ENCODE data around the gene EIF4E2. TPM values are rescaled to one million over a fixed set of nuclear protein-coding genes. Genes with fewer than 3 reads are reported as not detected.
"Not testable (repeated sequence)": the region's sequence is repeated elsewhere in the genome, so short reads cannot be mapped to it uniquely, and the experiment has no call there.

Gene EIF4E2
- polyA plus RNA-seq, 4 donors: 67.9 to 103 (median 88.4) TPM

DNA sequence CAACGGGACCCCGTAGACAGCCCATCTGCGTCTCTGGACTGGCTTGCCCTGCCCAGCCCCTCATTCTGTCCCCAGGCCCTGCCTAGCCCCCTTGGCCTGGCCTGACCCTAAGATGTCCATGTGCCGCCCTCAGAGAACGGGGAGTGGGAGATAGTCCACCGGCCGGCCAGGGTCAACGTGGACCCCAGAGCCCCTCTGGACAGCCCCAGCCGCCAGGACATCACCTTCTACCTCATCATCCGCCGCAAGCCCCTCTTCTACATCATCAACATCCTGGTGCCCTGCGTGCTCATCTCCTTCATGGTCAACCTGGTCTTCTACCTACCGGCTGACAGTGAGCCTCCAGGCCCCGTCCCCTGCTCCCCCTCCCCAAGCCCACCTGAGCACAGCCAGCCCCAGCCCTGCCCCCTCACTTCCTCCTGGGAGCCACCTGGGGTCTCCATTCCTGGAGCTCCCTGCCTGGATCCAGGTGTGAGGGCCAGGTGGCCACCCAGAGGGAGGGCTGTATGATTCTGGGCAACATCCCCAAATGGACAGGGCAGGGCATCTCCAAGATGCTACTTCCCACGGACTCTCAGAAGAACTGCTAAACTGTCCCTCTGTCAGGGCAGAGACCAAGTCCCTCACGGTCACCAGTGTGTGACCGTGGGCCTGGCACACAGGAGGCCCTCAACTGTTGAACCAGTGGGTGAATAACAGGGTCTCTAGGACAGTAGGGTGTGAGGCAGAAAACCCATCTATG, 20.5 kb upstream of the EIF4E2 start:
- peaks cover 0 to 9% (median 0%) of the 10 kb centered on the region in 3 donors for H3K27me3 ChIP-seq (ENCODE audit: control insufficient read depth in 3 of 3, insufficient read depth in 3 of 3, low read length in 3 of 3)
- WGBS, 3 donors: 84 to 87% (median 86%) methylated on average over 16 to 17 of the region's 17 CpGs
- no peaks in the 10 kb centered on the region for H3K9me3 ChIP-seq (ENCODE audit: control insufficient read depth in 2 of 2, insufficient read depth in 1 of 2, low read depth in 1 of 2, low read length in 1 of 2)
- FAIRE-seq: no peak
- H3K4me3 ChIP-seq (ENCODE audit: low read depth in 1 of 3, low read length in 3 of 3): no peak overlapping the region
- no peak overlapping the region for H3K27ac ChIP-seq (ENCODE audit: low read depth in 1 of 3, low read length in 2 of 3)
- no peaks in the 10 kb centered on the region for H3K36me3 ChIP-seq (ENCODE audit: control insufficient read depth in 3 of 3, insufficient read depth in 2 of 3, low read depth in 1 of 3, low read length in 3 of 3)
- H3K4me1 ChIP-seq (ENCODE audit: control insufficient read depth in 3 of 3, insufficient read depth in 2 of 3, low read depth in 1 of 3, low read length in 2 of 3): no peaks in the 10 kb centered on the region
- no peak for DNase-seq

DNA sequence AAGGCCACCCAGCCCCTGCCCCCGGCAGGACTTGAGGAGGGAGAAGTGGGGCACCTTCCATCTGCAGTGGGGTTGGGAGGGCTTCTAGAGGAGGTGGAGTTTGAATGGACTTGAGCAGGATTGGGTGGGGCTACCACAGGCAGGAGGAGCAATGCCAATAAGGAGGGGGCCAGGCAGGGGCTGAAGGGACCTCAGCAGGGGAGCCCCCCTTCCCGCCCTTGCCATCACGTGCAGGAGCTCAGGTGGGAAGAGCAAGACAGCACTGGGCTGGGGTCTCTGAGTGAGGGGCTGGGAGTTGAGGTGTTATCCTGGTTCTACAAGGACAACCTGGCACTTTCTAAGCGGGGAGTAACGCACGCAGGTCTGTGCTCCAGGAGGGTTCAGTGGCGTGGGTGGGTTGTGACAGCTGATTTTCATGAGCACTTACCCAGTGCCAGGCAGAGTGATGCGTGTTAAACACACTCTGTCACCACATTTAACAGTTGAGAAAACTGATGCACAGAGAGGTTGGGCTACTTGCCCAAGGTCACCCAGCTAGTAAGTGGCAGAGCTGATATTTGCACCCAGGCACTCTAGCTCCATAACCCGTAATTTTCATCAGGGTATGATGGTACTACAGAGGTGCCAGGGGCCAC, 19.7 kb upstream of the EIF4E2 start:
- H3K36me3 ChIP-seq (ENCODE audit: control insufficient read depth in 3 of 3, insufficient read depth in 2 of 3, low read depth in 1 of 3, low read length in 3 of 3): no peaks in the 10 kb centered on the region
- DNase-seq (no peak), FAIRE-seq (no peak)
- no peak overlapping the region for H3K27ac ChIP-seq (ENCODE audit: low read depth in 1 of 3, low read length in 2 of 3)
- WGBS, 3 donors: 61 to 74% (median 62%) methylated on average over 9 of the region's 9 CpGs
- no peak overlapping the region for H3K4me3 ChIP-seq (ENCODE audit: low read depth in 1 of 3, low read length in 3 of 3)
- H3K4me1 ChIP-seq (ENCODE audit: control insufficient read depth in 3 of 3, insufficient read depth in 2 of 3, low read depth in 1 of 3, low read length in 2 of 3): no peaks in the 10 kb centered on the region
- H3K27me3 ChIP-seq (ENCODE audit: control insufficient read depth in 3 of 3, insufficient read depth in 3 of 3, low read length in 3 of 3): peaks cover 0 to 12% (median 0%) of the 10 kb centered on the region in 3 donors
- H3K9me3 ChIP-seq (ENCODE audit: control insufficient read depth in 2 of 2, insufficient read depth in 1 of 2, low read depth in 1 of 2, low read length in 1 of 2): no peaks in the 10 kb centered on the region

DNA sequence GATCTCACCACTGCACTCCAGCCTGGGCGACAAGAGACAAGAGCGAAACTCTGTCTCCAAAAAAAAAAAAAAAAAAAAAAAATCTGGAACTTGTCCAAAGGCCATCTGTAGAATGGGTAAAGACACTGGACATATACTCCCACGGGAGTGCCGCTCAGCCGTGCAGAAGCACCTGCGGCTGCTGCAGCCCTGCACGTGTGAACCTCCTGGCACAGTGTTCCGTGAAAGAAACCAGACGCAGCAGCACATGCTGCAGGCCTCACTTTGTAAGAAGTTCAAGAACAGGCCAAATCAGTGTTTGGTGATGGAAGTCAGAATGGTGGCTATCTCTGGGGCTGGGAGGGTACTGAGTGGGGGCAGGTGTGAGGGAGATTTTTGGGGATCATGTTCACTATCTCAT, 18.1 kb upstream of the EIF4E2 start:
- FAIRE-seq (no peak), DNase-seq (no peak)
- 60 to 71% (median 65%) methylated on average over 9 of the region's 9 CpGs for WGBS, 3 donors
- Histone ChIP-seq H3K27ac (ENCODE audit: low read depth in 1 of 3, low read length in 2 of 3) (no peak overlapping the region), H3K9me3 (ENCODE audit: control insufficient read depth in 2 of 2, insufficient read depth in 1 of 2, low read depth in 1 of 2, low read length in 1 of 2) (peaks cover 0 to 6% of the 10 kb centered on the region in 2 donors), H3K36me3 (ENCODE audit: control insufficient read depth in 3 of 3, insufficient read depth in 2 of 3, low read depth in 1 of 3, low read length in 3 of 3) (no peaks in the 10 kb centered on the region), H3K27me3 (ENCODE audit: control insufficient read depth in 3 of 3, insufficient read depth in 3 of 3, low read length in 3 of 3) (peaks cover 0 to 15% (median 3%) of the 10 kb centered on the region in 3 donors), H3K4me1 (ENCODE audit: control insufficient read depth in 3 of 3, insufficient read depth in 2 of 3, low read depth in 1 of 3, low read length in 2 of 3) (no peaks in the 10 kb centered on the region), H3K4me3 (ENCODE audit: low read depth in 1 of 3, low read length in 3 of 3) (no peak overlapping the region)

DNA sequence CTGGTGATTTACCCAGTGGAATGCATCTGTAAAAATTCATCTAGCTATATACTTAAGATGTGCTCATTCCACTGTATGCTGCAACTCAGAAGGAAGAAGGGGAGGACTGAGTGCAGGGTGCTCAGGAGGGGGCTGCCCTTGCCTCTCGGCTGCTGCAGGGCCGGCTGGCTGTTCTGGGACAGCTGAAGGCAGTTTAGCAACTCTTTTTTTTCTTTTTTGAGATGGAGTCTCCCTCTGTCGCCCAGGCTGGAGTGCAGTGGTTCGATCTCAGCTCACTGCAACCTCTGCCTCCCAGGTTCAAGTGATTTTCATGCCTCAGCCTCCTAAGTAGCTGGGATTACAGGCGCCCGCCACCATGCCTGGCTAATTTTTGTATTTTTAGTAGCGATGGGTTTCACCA, 17.7 kb upstream of the EIF4E2 start:
- not testable (repeated sequence) for FAIRE-seq

DNA sequence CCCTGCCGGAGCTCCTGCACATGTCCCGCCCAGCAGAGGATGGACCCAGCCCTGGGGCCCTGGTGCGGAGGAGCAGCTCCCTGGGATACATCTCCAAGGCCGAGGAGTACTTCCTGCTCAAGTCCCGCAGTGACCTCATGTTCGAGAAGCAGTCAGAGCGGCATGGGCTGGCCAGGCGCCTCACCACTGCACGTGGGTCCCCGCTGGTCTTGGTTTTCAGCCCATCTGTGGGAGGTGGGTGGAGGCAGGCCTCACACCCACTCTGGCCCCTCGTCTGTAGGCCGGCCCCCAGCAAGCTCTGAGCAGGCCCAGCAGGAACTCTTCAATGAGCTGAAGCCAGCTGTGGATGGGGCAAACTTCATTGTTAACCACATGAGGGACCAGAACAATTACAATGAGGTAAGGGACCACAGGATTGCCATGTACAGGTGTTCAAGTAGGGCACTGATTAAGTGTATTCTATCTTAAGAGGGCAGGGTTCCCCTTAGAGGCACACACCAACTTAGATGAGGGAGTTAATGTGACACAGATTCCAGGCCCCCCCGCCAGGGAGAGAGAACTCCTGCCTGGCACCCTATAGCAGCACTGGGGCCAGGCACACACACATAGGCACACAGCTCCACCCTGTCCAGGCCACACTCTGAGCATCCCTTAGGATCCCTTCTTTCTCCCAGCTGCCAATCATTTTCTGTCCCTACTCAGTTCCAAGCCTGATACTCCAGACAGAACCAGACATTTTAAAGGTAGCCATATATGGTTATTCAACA, 16.4 kb upstream of the EIF4E2 start:
- 71 to 81% (median 81%) methylated on average over 12 to 13 of the region's 13 CpGs for WGBS, 3 donors
- H3K27ac ChIP-seq (ENCODE audit: low read depth in 1 of 3, low read length in 2 of 3): no peak overlapping the region

More for the DNA sequence above, 17.7 kb upstream of the EIF4E2 start:
- H3K27ac ChIP-seq (ENCODE audit: low read depth in 1 of 3, low read length in 2 of 3); H3K36me3 ChIP-seq (ENCODE audit: control insufficient read depth in 3 of 3, insufficient read depth in 2 of 3, low read depth in 1 of 3, low read length in 3 of 3); DNase-seq; H3K9me3 ChIP-seq (ENCODE audit: control insufficient read depth in 2 of 2, insufficient read depth in 1 of 2, low read depth in 1 of 2, low read length in 1 of 2); H3K4me3 ChIP-seq (ENCODE audit: low read depth in 1 of 3, low read length in 3 of 3); H3K4me1 ChIP-seq (ENCODE audit: control insufficient read depth in 3 of 3, insufficient read depth in 2 of 3, low read depth in 1 of 3, low read length in 2 of 3): not testable (repeated sequence)
- 88 to 90% (median 89%) methylated on average over 7 of the region's 7 CpGs for WGBS, 3 donors
- peaks cover 0 to 19% (median 3%) of the 10 kb centered on the region in 3 donors for H3K27me3 ChIP-seq (ENCODE audit: control insufficient read depth in 3 of 3, insufficient read depth in 3 of 3, low read length in 3 of 3)

DNA sequence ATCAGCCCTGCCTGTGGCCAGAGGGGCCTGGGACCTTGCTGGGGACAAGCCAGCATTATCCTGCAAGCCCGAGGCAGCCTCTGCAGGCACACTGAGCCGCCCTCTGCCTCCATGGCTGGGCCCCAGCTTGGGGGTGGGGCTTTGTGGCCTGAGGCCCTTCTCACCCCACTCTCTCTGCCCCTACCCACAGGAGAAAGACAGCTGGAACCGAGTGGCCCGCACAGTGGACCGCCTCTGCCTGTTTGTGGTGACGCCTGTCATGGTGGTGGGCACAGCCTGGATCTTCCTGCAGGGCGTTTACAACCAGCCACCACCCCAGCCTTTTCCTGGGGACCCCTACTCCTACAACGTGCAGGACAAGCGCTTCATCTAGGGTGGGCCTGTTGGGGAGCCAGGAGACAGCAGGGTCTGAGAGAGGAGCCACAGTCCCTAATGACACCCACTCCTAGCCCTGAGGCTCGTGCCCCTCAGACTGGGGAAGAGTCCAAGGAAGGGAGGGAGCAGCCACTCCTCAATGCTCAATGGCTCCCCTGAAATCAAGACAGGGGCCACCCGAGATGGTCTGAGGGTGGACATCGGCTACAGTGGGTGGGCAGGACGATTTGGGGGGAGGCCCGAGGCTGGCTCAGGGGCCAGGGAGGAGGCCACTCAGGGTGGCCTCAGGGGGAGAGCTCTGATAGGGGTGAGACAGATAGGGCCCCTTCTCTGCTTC, 15.4 kb upstream of the EIF4E2 start:
- H3K4me1 ChIP-seq (ENCODE audit: control insufficient read depth in 3 of 3, insufficient read depth in 2 of 3, low read depth in 1 of 3, low read length in 2 of 3): no peaks in the 10 kb centered on the region
- H3K4me3 ChIP-seq (ENCODE audit: low read depth in 1 of 3, low read length in 3 of 3): no peak overlapping the region
- WGBS, 3 donors: 74 to 80% (median 75%) methylated on average over 12 to 14 of the region's 14 CpGs
- H3K36me3 ChIP-seq (ENCODE audit: control insufficient read depth in 3 of 3, insufficient read depth in 2 of 3, low read depth in 1 of 3, low read length in 3 of 3): no peaks in the 10 kb centered on the region
- DNase-seq: no peak
- H3K9me3 ChIP-seq (ENCODE audit: control insufficient read depth in 2 of 2, insufficient read depth in 1 of 2, low read depth in 1 of 2, low read length in 1 of 2): peaks cover 0 to 6% of the 10 kb centered on the region in 2 donors
- FAIRE-seq: no peak
- peaks cover 0 to 35% (median 3%) of the 10 kb centered on the region in 3 donors for H3K27me3 ChIP-seq (ENCODE audit: control insufficient read depth in 3 of 3, insufficient read depth in 3 of 3, low read length in 3 of 3)
- no peak overlapping the region for H3K27ac ChIP-seq (ENCODE audit: low read depth in 1 of 3, low read length in 2 of 3)

More for the DNA sequence above, 16.4 kb upstream of the EIF4E2 start:
- Histone ChIP-seq H3K4me1 (ENCODE audit: control insufficient read depth in 3 of 3, insufficient read depth in 2 of 3, low read depth in 1 of 3, low read length in 2 of 3) (no peaks in the 10 kb centered on the region), H3K9me3 (ENCODE audit: control insufficient read depth in 2 of 2, insufficient read depth in 1 of 2, low read depth in 1 of 2, low read length in 1 of 2) (peaks cover 0 to 6% of the 10 kb centered on the region in 2 donors), H3K4me3 (ENCODE audit: low read depth in 1 of 3, low read length in 3 of 3) (no peak overlapping the region), H3K36me3 (ENCODE audit: control insufficient read depth in 3 of 3, insufficient read depth in 2 of 3, low read depth in 1 of 3, low read length in 3 of 3) (no peaks in the 10 kb centered on the region), H3K27me3 (ENCODE audit: control insufficient read depth in 3 of 3, insufficient read depth in 3 of 3, low read length in 3 of 3) (peaks cover 0 to 28% (median 3%) of the 10 kb centered on the region in 3 donors)
- no peak for DNase-seq
- FAIRE-seq: no peak

DNA sequence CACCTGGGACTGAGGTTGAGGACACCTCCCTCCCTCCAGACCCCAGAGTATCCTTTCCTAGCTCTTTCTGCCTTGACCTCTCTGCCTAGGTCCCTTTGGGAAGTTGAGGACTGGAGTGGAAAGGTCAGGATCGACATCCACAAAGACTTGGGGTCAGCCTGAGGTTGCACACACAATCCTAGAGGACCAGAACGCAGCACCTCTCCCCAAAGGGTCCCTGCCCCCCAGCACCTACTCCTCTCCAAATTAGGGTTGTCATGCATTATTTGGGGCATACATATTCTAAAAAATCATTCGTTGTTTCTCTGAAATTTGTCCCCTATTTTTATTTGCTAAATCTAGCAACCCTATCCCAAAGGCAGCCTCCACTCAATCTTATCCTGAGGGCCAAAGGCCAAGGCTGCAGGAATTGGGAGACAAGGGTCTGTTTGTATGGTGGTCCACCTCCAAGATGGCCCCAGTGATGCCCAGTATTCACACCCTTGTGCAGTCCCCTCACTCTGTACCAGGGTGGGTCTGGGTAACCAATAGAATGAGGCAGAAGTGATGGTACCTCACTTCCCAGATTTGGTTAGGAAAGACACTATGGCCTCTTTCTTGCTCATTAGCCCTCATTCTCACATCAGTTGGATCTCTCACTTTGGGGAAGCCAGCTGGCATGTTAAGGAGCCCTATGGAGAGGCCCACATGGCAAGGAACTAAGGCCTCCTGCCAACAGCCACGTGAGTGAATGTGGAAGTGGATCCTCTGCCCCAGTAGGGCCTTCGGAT, 14.5 kb upstream of the EIF4E2 start:
- DNase-seq (no peak), FAIRE-seq (no peak)
- Histone ChIP-seq H3K36me3 (ENCODE audit: control insufficient read depth in 3 of 3, insufficient read depth in 2 of 3, low read depth in 1 of 3, low read length in 3 of 3) (no peaks in the 10 kb centered on the region), H3K9me3 (ENCODE audit: control insufficient read depth in 2 of 2, insufficient read depth in 1 of 2, low read depth in 1 of 2, low read length in 1 of 2) (peaks cover 0 to 6% of the 10 kb centered on the region in 2 donors), H3K4me3 (ENCODE audit: low read depth in 1 of 3, low read length in 3 of 3) (no peak overlapping the region), H3K4me1 (ENCODE audit: control insufficient read depth in 3 of 3, insufficient read depth in 2 of 3, low read depth in 1 of 3, low read length in 2 of 3) (no peaks in the 10 kb centered on the region), H3K27ac (ENCODE audit: low read depth in 1 of 3, low read length in 2 of 3) (no peak overlapping the region), H3K27me3 (ENCODE audit: control insufficient read depth in 3 of 3, insufficient read depth in 3 of 3, low read length in 3 of 3) (peaks cover 0 to 33% (median 3%) of the 10 kb centered on the region in 3 donors)
- WGBS, 3 donors: 88 to 94% (median 89%) methylated on average over 5 of the region's 5 CpGs

Measured in small intestine (tissue), 7 donors.